Esophagus mucosa (tissue), 1 donor: Measurements from ENCODE around the gene PTPRT. TPM values are rescaled to one million over a fixed set of nuclear protein-coding genes. Genes with fewer than 3 reads are reported as not detected.

Experiments
- ATAC-seq: fragments of 200-7000 bp; cut with Tn5 transposase; one replicate; pipeline ENCODE4 v1.9.1; 2020
- total RNA-seq: library from RNA; stranded (reverse); gene quantifications from one replicate; pipeline ENCODE4 v1.2.4, GENCODE V29; 2023
- donor health status: DM: yes; HTN: yes; CAD: no.

PTPRT gene
- total RNA-seq, 1 donor from 2014 or later = 0.08 TPM

DNA sequence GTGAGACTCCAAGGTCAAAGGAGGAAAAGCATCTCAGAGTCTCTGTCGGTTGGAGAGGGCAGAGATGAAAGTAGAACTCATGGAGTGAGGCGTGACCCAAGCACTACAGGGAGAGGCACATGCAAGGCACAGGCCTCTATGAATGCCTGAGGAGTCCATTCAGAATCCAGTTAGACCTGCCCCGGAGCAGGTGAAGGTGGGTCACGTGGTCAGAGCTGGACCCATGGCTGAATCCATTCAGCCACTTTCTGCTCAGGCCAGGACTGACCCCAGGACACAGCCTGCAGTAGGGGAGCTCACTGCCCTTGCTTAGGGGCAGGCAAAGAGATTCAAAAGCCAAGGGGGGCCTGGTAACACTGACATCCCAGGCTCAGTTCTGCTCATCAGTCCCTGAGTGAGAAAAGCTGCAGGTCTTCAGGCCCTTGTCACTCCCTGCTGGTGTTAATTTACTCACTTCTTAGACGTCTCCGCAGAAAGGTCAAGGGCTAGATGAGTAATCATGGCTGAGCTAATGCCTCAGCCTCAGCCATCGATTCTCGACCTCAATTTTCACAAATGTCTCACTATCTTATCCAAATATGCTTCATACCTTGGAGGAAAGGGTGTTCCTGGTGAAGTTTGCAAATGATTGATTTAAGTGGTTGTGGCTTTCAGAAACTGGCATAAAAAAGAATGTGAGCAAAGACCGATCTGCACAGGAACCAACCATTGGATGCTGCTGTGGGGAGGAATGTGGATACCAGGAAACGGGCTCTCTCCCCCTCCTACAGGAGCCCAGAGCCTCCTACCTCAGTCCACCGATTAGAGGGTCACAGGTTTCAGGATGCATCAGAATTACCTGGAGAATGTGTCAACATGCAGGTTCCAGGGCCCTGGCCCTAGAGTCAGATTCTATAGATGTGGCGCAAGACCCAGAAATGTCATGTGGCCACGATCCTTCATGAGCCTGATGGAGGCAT is 584.4 kb downstream of the PTPRT start:
- ATAC-seq = no peak

DNA sequence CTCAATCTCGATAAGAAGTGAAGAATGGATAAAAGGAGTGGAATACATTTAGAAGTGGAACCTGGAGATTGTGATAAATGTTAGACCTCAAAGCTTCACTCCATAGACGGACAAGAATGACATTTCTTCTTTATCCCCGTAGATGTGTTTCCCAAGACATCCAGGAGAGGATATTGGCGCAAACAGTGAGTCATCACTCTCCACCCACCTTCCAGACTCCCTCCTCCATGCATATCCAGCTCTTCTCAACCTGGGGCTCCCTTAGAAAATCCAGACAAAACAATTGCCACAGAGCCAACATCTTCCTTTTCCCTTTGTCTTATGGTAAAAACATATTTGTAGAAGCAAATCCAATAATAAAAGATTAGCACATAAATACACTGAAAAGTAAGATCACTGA is 586.1 kb downstream of the PTPRT start:
- no peak for ATAC-seq

DNA sequence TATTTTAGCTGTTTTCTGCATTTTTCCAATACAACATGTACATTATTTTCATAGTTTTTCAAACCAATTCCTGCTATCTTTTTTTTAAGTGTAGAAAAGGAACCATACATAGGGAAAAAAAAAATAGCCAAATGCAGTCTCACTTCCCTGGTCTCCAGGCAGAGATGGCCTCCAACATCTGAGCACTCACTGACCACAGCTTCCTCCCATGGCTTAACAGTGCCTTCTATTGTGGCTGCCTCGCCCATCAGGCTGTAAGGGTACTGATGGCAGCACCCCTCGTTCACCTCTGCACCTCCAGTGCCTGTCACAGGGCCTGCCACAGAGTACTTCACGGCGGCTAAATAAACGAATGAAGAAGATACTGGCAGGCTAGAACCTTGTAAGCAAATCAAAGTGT is 591.1 kb downstream of the PTPRT start:
- ATAC-seq = no peak

DNA sequence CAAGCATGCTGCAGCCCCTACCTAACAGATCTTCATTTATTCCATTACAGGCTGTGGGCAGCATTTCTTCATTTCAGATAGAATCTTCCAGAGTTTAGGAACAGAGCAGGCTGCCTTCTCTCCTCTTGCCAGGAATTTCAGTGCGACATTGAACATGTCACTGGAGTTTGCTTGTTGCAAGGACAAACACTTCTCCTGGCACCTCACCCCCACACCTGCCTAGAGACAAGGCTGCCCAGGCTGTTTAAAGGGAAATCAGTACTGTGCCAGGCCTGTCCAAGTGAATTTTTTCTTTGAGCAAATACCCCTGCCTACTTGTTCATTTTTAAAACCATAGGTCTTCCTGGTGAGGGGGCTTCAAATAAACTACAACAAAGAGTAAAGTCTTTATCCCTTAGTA is 594.1 kb downstream of the PTPRT start:
- no peak for ATAC-seq

DNA sequence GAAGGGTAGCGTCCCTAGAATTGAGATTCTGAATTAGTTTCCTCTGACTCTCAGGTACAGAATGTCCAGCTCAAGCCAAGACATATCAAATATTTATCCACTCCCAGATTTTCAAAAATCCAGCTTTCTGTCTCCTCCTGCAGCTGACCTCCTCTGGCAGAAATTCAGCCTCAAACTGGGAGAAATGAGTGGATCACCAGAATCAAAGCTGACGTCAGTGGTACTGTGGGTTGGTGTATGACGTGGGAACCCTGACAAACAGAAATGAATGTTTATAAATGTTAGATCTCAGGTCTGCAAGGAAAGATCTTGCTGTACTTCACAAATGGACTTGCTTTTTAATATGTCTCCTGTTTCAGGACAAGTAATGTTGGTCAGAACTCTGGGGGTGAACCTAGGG is 595.0 kb downstream of the PTPRT start:
- ATAC-seq = no peak

DNA sequence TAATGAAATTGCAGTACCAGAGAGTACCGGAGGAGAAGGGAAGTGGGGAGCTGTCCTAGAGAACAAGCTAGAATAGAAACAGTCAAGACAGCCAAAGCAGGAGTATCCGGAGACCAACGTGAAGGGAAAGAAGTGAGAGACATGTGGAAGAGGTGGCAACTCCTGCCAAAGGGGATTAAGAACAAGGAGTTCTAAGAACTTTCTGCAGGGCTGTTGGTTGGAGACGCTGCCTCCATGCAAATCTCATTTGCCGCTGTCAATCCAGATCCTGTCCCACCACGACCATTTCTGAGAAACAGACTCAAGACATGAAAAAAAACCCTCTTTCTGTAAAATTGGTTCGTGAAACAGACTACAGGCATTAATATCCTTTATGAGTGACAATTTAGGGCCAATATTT is 595.7 kb downstream of the PTPRT start:
- no peak for ATAC-seq

DNA sequence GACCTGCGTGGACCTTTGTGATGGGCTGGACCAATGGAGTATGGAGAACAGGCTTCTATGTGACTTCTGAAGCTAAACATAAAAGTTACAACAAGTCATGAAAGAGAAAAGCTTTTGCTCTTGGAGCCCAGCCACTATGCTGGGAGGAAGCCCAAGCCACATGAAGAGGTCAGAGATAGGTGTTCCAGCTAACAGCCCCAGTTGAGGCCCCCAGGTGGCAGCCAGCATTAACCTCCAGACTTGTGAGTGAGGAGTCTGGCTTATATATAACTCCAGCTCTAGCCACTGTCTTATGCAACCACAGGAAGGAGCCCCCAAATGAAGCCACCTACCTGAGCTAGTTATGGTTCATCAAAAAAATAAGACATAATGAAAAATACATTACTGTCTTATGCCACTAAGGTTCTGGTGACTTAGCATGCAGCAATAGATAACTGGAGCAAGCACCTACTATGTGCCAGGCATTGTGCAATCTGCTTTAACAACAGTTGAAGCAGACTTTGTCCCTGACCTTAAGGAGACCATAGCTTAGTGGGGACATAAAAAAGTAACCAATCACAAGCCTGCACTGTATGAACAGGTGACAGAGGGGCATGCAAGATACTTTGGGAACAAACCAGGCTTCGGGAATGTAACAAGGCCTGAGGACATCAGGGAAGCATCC is 599.6 kb downstream of the PTPRT start:
- ATAC-seq = no peak

DNA sequence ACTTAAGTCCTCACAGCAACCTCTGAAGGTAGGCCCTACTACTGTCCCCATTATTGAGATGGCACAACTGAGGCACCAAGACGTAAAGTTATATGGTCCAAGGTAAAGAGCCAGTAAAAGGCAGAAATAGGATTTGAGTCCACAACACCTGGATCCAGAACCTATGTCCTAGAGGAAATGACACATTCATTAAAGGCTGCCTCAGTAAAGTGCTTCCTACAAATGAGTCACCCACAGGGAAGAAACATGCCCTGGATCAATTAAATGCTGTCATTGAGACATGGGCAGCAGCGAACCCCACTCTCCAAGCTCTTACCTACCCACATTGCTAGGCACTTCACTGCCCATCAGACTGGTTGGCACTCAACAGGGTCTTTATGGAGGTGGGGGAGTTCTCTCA is 600.9 kb downstream of the PTPRT start:
- ATAC-seq = no peak

DNA sequence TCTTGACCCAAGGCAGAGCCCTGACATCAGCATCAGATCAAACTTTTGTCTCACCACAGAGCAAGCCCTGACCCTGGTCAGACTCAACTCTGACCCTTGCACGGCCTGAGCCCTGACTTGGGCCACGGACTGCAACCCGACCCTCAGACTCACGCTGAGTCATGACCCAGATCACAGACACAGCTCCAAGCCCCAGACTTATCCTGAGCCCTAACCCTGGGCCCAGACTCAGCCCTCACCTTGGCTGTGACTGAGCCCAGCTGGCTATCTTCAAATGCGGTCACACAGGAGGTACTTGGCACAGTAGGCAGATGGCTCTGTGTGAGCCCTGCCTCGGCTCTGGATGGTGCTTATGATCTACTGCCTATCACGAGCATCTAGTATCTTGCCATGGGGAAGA is 602.3 kb downstream of the PTPRT start:
- ATAC-seq = no peak

DNA sequence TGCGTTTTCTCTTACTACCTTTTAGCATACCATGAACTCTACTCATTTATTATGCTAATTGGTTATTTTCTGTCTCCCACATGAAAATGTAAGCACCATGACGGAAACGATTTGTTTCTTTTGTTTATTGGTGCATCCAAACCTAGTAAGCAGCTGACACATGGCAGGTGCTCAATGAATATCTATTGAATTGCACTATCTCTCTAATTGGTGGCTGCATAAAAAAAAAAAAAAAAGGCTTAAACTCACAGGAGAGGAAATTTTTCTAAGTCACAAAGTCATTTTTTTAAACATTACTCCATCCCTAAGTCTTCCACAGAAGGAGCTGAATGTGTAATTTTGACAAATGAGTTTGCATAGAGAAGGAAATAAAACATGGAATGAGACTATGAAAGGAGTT is 608.4 kb downstream of the PTPRT start:
- ATAC-seq = no peak

DNA sequence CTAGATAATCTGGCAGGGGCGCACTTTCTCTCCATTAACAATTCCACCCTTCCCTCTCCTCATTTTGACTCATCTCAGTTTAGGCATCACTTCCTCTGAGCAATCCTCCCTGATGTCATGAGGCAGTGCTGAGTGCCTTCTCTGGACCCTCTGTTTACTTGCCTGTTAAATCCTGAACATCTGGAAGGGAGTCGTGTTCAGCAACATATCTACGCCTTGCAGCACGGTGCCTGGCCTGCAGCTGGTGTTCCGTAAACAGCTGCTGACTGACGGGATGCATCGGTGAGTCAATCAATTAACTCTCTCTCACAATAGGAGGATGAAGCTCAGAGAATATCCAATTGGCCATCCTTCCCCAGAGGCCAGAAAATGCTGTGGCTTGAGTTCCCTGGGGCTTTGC is 613.5 kb downstream of the PTPRT start:
- ATAC-seq = no peak

DNA sequence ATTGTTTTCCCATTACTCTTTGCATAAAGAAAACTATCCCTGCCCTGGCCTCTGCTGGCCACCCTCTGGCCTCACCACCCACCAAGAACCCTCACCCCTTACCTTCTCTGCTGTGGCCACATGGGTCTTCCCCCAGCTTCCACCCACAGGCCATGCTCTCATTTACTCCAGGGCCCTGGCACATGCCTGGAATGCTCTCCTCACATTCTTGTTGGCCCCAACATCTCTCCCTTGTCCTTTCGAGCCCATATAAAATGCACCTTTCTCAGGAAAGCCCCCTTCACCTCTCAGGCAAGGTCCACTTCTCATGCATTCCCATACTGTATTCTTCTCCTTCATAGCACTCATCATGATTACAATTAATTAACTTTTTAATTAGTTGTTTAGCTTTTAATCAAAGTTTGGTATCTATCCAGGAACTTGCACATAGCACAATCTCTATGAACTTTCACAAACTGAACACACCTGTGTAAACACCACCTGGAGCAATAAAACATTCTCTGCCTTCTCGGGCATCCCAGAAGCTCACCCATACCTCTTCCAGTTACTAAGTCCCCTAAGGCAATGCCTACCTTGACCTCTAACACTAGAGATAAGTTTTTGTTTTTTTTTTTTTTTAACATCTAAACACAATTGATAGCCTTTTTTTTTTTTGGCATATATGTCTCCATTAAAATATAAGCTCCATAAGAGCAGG is 617.2 kb downstream of the PTPRT start:
- ATAC-seq = no peak

DNA sequence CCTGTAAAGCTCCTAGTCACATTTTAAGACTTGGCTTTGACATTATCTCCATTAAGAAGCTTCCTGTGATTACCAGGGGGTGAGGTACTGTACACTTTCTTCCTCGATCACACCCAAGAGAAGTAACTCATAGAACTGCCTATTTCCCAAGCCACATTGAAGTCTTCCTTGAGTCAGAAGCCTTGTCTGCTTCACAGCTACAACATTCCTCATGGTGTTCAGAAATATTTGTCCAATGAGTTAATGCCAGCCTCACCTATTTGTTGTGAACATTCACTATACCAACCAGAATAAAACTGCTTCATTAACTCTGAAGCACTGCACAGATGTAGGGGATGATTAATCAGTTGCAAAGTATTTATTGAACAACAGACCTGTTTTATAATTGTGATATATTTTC is 622.3 kb downstream of the PTPRT start:
- ATAC-seq = no peak

DNA sequence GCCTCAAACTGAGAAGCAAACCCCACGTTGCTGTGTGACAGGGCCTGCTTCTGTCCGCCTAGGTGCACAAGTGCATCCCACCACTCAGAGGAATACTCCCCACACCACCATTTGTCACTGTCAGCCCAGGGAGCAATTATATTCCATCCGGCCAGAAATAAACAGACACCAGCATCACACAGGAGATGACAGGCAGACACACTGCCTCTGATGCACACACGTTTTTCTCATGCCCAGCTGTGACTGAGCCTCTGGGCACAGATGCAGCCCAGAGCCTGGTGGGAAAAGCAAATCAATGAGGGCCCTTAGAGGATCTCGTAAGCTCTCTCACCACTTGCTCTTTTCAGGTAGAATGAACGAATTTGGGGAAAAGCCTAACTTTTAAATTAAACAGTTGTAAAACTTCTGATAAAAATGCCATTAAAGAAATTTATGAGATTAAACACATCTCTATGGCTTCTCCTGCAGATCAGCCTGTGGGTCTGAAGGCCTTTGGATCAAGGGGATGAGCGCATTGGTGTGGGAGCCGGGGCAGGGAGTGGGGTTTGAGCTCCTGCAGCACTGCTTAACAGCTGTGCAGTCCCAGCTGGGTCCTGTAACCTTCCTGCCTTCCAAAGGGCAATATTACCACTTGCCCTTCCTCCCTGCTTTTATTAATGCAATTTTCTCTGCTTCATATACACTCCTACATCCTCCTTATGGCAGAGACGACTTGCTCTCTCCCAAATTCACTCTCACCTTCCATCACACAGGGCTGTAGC is 624.3 kb downstream of the PTPRT start:
- no peak for ATAC-seq

DNA sequence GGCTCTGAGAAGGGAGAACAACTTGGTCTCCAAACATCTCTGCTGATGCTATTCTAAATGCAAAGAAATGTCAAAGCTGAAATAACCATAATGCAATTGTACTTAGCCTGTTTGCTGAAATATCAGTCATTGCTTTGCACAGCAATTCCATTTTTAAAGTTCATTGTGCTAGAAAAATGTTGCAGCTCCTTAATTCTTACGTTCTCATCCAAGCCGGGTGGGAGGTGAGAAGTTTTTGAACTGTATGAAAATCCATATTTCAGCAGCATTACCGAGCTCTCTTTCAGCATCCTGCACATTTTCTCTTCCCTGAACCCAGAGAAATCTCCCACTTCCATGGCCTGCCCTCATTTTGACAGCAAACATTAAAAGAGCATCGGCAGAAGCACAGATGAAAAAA is 630.0 kb downstream of the PTPRT start:
- ATAC-seq = no peak

DNA sequence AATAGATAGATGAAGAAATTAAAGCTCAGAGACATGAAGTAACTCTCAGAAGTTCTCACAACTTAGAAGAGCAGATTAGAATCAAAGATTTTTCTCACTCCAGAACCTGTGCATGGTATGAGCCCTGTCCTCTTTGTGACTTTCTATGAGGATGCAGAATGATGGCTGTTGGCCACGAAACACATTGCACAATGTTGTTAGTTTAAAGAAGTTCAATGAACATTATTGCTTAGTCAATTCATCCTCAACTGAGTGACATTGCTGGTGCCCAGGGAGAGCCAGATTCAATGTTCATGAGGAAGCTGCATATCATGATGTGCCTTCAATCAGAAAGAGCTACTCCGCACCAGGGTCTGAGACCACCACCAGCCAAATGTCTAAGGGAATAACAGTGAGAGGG is 633.1 kb downstream of the PTPRT start:
- ATAC-seq = no peak

DNA sequence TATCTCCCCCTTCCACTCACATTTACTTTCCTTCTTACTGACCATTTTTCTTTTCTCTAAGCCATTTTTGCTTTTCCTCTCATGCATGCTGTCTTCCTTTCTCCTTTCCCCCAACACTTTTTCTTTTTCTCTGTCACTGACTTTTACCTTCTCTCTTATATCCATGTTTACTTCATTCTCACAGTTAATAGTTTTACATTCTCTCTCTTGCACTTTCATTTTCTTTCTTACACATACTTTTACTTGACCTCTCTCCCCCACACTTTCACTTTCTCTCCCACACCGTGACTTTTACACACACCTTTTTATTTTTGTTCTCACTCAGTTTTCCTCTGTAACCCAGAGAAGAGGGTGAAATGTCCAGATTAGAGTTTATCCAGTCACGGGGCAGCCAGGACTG is 636.3 kb downstream of the PTPRT start:
- ATAC-seq = no peak

DNA sequence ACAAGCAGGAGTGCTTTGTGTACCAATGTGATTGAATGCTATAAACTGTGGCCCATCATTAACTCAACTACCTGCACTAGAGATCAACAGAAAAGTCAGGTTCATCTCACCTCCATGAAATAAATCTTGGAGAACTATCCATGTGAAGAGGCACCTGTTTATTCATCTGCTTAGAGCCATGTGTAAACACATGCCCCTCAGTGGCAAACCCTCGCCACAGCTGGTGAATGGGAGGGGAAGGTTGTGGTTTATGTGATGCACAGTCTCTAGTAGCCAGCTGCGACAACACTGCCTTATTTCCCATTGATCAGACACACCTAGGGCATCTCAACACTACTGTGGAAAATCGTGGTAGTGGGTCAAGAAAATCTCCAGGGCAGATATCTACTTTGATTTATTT is 640.2 kb downstream of the PTPRT start:
- no peak for ATAC-seq

DNA sequence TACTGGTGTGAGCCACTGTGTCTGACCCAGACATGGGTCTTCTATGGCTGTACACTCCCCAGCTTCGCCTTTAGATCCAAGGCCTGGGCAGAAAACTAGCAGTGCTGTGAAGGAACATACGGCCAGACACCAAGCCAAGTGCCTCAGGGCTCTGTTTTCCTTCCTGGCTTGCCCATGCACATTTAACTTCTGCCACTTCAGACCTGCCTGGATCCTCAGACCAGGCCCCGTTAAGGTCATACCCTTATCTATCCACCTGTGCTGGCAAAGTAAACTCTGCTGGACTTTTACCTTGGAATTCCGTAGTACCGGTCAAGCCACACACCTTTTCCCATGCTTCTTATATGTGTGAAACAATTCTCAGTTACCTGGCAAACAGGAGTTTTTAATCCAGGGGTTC is 644.8 kb downstream of the PTPRT start:
- ATAC-seq = no peak

DNA sequence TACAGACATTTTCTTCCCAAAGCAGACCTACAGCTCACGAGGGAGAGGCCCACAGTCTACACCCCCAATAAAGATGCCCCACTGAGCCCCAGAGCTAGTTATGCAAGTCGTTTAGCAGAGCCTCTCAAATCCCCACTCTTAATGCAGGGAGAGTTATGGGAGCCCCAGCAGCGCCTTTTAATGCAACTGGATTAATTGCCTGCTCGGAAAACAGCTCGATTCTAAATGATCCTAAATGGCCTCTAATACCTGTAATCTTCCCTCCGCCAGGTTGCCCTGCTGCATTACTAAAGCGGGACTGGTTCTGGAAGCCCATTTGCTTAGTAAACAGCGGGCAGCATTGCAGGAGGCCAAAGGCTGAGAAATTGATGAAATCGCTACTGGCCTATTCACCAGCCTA is 656.9 kb downstream of the PTPRT start:
- ATAC-seq = no peak

DNA sequence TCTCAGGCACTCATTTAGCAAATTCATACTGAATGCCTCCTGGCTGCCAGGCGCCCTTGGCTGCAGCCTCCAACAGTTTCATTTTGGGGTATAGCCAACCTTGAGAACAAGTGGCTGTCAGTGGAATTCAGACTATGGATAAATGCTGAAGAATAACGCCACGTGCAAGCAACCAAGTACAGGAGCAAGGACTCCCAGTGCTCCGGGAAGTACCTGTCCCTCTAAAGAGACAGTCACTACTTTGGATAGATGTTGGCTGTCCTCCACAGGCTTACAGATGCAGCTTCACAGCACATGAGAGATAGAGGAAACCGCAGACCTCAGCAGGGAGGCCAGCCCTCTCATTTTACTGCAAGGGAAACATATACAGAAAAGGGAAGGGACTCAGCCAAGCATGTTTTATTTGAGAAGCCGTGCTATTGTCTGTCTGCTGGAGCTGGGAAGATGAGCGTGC is 658.2 kb downstream of the PTPRT start:
- no peak for ATAC-seq

DNA sequence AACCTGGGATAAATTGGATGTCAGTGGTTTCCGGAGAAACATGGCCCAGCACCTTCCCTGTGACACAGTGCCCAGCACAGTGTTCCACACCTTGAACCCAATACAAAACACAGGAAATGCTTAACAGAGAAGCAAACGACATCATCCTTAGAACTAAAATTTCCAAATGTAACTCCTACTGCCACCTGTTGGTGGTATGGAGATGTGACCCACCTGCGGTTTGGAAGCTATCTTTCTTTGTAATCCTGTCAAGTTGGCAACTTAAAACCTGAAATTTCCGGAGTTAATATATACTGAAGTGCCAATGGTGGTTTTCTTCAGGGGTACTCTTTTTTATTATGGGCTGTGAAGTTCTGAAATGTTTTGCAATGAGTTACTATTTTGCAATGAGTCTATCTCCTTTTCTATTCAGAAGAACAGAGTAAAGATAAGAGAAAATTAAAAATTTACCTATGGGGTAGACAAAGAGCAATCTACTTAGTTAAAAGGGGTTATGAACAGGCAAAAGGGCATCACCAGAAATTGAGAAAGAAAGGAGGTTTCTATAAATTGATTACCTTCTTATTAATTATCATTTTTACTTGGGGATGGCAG is 658.8 kb downstream of the PTPRT start:
- ATAC-seq = no peak
